SK-N-SH (cell line): Measurements from ENCODE around the gene SLC25A21. TPM values are rescaled to one million over a fixed set of nuclear protein-coding genes. Genes with fewer than 3 reads are reported as not detected.

Experiments
- CTCF ChIA-PET: fragments of 300-600, 350-600 bp; formaldehyde crosslinking; extraction: SDS; loops from one replicate; lab custom pipeline; 2021; lab: Yijun Ruan, JAX
- POLR2A ChIA-PET: fragments of 350-600 bp; sonication (Branson Sonifier 250); formaldehyde crosslinking; extraction: SDS; loops from one replicate; lab custom pipeline; 2020; ENCODE audit warnings: antibody characterized with exemption, inconsistent platforms; lab: Yijun Ruan, JAX
- DNase-seq: peaks from one replicate; pipeline ENCODE4 v3.0.0; 2012
- H2AFZ ChIP-seq: fragments of 200-600 bp; sonication (generic); 2 replicates; pipeline ENCODE4 v1.8.1; 2016; ENCODE audit warnings: antibody characterized with exemption, mild to moderate bottlenecking, low read depth
- H3F3A ChIP-seq: fragments of 200-600 bp; sonication (generic); replicated peaks from 2 replicates; pipeline ENCODE3; 2016; ENCODE audit warnings: antibody characterized with exemption, mild to moderate bottlenecking; ENCODE audit not compliant: insufficient read depth
- H3K27ac ChIP-seq, 2 experiments: fragments of 200-500 bp in 1 of 2; fragments of 200-600 bp in 1 of 2; sonication (Bioruptor generic) in 1 of 2; sonication (generic), shearing (Covaris generic) in 1 of 2; 2 replicates each; pipeline versions ENCODE4 v1.5.1 to v1.6.1; 2014 to 2016; ENCODE audit warnings: low read depth in 2 of 2, inconsistent platforms in 1 of 2, low read length in 1 of 2, mild to moderate bottlenecking in 1 of 2, mixed read lengths in 1 of 2
- H3K27me3 ChIP-seq: fragments of 200-600 bp; sonication (generic), shearing (Covaris generic); 2 replicates; pipeline ENCODE4 v1.6.1; 2016; ENCODE audit warnings: mixed run types; ENCODE audit not compliant: insufficient read depth
- H3K36me3 ChIP-seq, 2 experiments: fragments of 200-500 bp in 1 of 2; fragments of 200-600 bp in 1 of 2; sonication (Bioruptor generic) in 1 of 2; sonication (generic) in 1 of 2; replicated peaks in 1 of 2; 2 replicates each; pipeline versions ENCODE3 to v1.5.1; 2014 to 2016; ENCODE audit warnings: low read length in 1 of 2, mild to moderate bottlenecking in 1 of 2; ENCODE audit not compliant: insufficient read depth in 2 of 2, control insufficient read depth in 1 of 2
- H3K4me1 ChIP-seq, 2 experiments: fragments of 200-500 bp in 1 of 2; fragments of 200-600 bp in 1 of 2; sonication (Bioruptor generic) in 1 of 2; sonication (generic), shearing (Covaris generic) in 1 of 2; 2 replicates each; pipeline versions ENCODE4 v1.5.1 to v1.6.1; 2014 to 2016; ENCODE audit warnings: low read depth in 1 of 2, low read length in 1 of 2, mixed run types in 1 of 2; ENCODE audit not compliant: insufficient read depth in 2 of 2, control insufficient read depth in 1 of 2
- H3K4me2 ChIP-seq: fragments of 200-600 bp; sonication (generic), shearing (Covaris generic); 2 replicates; pipeline ENCODE4 v1.6.1; 2017; ENCODE audit warnings: mixed run types
- H3K4me3 ChIP-seq, 2 experiments: fragments of 200-500 bp in 1 of 2; fragments of 200-600 bp in 1 of 2; sonication (Bioruptor generic) in 1 of 2; sonication (generic), shearing (Covaris generic) in 1 of 2; 2 replicates each; pipeline versions ENCODE4 v1.5.1 to v1.8.1; 2014 to 2016; ENCODE audit warnings: low read depth in 2 of 2, inconsistent platforms in 1 of 2, low read length in 1 of 2, mild to moderate bottlenecking in 1 of 2, mixed read lengths in 1 of 2, moderate library complexity in 1 of 2
- H3K79me2 ChIP-seq: fragments of 200-600 bp; sonication (generic); 2 replicates; pipeline ENCODE4 v1.8.1; 2017; ENCODE audit warnings: mild to moderate bottlenecking; ENCODE audit not compliant: insufficient read depth
- H3K9ac ChIP-seq: fragments of 200-600 bp; sonication (generic); 2 replicates; pipeline ENCODE4 v1.6.1; 2017; ENCODE audit warnings: mixed run types
- H3K9me2 ChIP-seq: fragments of 200-600 bp; sonication (generic); 2 replicates; pipeline ENCODE4 v1.6.1; 2017; ENCODE audit warnings: mixed run types
- H3K9me3 ChIP-seq: fragments of 200-600 bp; sonication (generic); 2 replicates; pipeline ENCODE4 v1.6.1; 2017; ENCODE audit warnings: mixed run types, mild to moderate bottlenecking, moderate library complexity
- H4K20me1 ChIP-seq: fragments of 200-600 bp; sonication (generic); 2 replicates; pipeline ENCODE4 v1.6.1; 2017; ENCODE audit warnings: mild to moderate bottlenecking, mixed run types; ENCODE audit not compliant: insufficient read depth
- CHD2 ChIP-seq: fragments of 150-350 bp; IDR thresholded peaks from 2 replicates; pipeline ENCODE4 v1.6.1; 2018; ENCODE audit warnings: low read length; ENCODE audit not compliant: partially characterized antibody
- ELF1 ChIP-seq: IDR thresholded peaks from 2 replicates; pipeline ENCODE4 v1.4.0; 2012
- EP300 ChIP-seq, 2 experiments: IDR thresholded peaks; 2 replicates each; pipeline versions ENCODE4 v1.4.0 to v1.6.1; 2012; ENCODE audit warnings: borderline replicate concordance in 1 of 2, low read depth in 1 of 2, low read length in 1 of 2
- EZH2phosphoT487 ChIP-seq: fragments of 200-600 bp; sonication (generic); IDR thresholded peaks from 2 replicates; pipeline ENCODE4 v1.6.1; 2017; ENCODE audit warnings: low read depth, mixed run types, mild to moderate bottlenecking, antibody characterized with exemption, moderate library complexity, borderline replicate concordance
- GATA2 ChIP-seq: sonication (generic); formaldehyde crosslinking; IDR thresholded peaks from 2 replicates; pipeline ENCODE4 v1.5.0; 2020; ENCODE audit warnings: mild to moderate bottlenecking, missing genetic modification reagents
- MEF2A ChIP-seq: IDR thresholded peaks from 2 replicates; pipeline ENCODE4 v1.4.0; 2012; ENCODE audit warnings: low read depth, borderline replicate concordance
- NRF1 ChIP-seq: IDR thresholded peaks from 2 replicates; pipeline ENCODE4 v1.6.1; 2012; ENCODE audit warnings: low read depth, mild to moderate bottlenecking, low read length
- REST ChIP-seq: IDR thresholded peaks from 2 replicates; pipeline ENCODE4 v1.6.1; 2012; ENCODE audit warnings: mild to moderate bottlenecking, low read depth, low read length, moderate library complexity
- TEAD4 ChIP-seq: IDR thresholded peaks from 2 replicates; pipeline ENCODE4 v1.4.0; 2012; ENCODE audit warnings: mild to moderate bottlenecking, borderline replicate concordance; ENCODE audit not compliant: insufficient read depth
- ZBTB33 ChIP-seq: IDR thresholded peaks from 2 replicates; pipeline ENCODE4 v1.4.0; 2012; ENCODE audit warnings: low read depth, borderline replicate concordance
- WGBS: methylation state at CpG from one replicate; pipeline ENCODE4 v1.1.6; 2017; ENCODE audit warnings: low lambda C conversion rate; 5-methylcytosine and 5-hydroxymethylcytosine counted together
- polyA plus RNA-seq, 3 experiments: library from polyadenylated mRNA; depleted of rRNA; stranded (reverse); fragments of >200 nt; gene quantifications; 2 replicates each; pipeline ENCODE4 v1.2.3, GENCODE V29; 2012

SLC25A21 gene
- polyA plus RNA-seq, 1 of the 3 experiments (the other 2 are of a cell fraction) = not detected

DNA sequence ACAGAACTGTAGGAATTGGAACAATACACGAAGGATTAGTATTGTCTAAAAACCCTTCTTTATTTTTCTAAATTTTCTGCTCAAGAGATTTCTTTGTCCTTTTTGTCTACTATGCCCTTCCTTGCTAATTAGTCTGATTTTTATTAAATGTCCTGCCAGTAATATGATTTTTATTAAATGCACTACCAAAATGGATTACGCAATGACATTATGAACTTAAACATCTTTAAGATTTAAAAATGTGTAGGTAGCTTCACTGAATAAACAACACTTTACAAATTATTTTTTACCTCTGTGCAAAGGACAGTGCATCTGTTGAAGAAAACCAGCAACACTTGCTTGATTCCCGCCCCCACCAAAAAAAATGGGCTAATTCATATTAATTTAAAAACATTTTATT is 519.0 kb downstream of the SLC25A21 start:
- H2AFZ ChIP-seq = no peak overlapping the region
- no peak overlapping the region for H3K4me2 ChIP-seq
- no peak overlapping the region for H3K4me3 ChIP-seq
- WGBS = 14% methylated on average over 3 of the region's 3 CpGs
- no peaks in the 10 kb centered on the region for H3K36me3 ChIP-seq
- ChIA-PET CTCF (no interaction called here), POLR2A (no interaction called here)
- no peaks in the 10 kb centered on the region; a peak in 1 of 4 replicates for H3K4me1 ChIP-seq
- no peak for DNase-seq
- TF ChIP-seq ZBTB33 (no peak), REST (no peak)
- H3K9me3 ChIP-seq = no peaks in the 10 kb centered on the region
- no peaks in the 10 kb centered on the region for H3K79me2 ChIP-seq
- no peak overlapping the region for H3K9ac ChIP-seq
- no peak overlapping the region for H3K27ac ChIP-seq
- H3F3A ChIP-seq = no peaks in the 10 kb centered on the region
- peaks cover 87% of the 10 kb centered on the region for H3K27me3 ChIP-seq
- H4K20me1 ChIP-seq = no peaks in the 10 kb centered on the region
- no peaks in the 10 kb centered on the region for H3K9me2 ChIP-seq

DNA sequence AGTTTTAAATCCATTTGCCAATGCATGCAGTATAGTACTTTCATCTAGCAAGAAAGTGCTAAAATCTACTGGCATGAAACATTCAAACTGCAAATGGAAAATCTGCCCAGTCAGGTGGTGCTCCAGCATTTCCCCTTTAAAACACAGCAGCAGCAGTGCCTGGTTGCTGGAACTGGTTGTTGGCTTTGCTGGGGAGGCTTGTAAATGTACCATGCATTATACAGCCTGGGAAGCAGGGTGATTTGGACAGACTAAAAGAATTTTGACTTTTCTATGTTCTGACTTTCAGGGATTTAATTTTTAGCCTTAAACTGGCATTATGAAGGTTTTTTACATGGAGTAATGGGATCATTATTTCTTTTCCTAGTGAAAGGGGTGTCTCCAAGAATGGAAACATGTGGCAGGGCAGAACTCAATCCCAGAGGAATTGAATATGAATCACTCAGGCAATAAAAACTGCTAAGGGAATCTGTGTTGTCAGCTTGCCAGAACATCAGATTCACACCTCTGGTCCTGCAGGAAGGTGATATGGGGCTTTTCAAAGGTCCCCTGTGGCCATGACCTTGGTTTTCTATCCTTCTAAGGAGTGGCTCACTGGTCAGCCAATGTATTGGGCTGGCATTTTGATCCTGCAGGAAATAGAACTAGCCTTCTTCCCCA is 519.7 kb downstream of the SLC25A21 start:
- Histone ChIP-seq H3K9me3 (no peaks in the 10 kb centered on the region), H3K4me1 (no peaks in the 10 kb centered on the region; a peak in 1 of 4 replicates), H3K27me3 (peaks cover 87% of the 10 kb centered on the region), H3K79me2 (no peaks in the 10 kb centered on the region), H4K20me1 (no peaks in the 10 kb centered on the region), H3K4me2 (no peak overlapping the region), H3K27ac (no peak overlapping the region), H3K9ac (no peak overlapping the region), H3F3A (no peaks in the 10 kb centered on the region), H2AFZ (no peak overlapping the region), H3K4me3 (no peak overlapping the region), H3K36me3 (no peaks in the 10 kb centered on the region), H3K9me2 (no peaks in the 10 kb centered on the region)
- TF ChIP-seq NRF1 = no peak
- no peak for TF ChIP-seq GATA2 (CRISPR knock-in tag)
- no peak for TF ChIP-seq REST
- no peak for TF ChIP-seq EZH2phosphoT487
- TF ChIP-seq EP300 (IDR thresholded peaks at IDR 0.05; ENCODE audit: borderline replicate concordance in 1 of 2, low read depth in 1 of 2, low read length in 1 of 2) = no peak
- TF ChIP-seq ELF1 = no peak
- no peak for TF ChIP-seq TEAD4
- no peak for TF ChIP-seq CHD2
- TF ChIP-seq MEF2A = no peak
- no peak for DNase-seq
- ChIA-PET CTCF (no interaction called here), POLR2A (no interaction called here)
